GM12878 (cell line): ENCODE data around the gene PCSK5. TPM values are rescaled to one million over a fixed set of nuclear protein-coding genes. Genes with fewer than 3 reads are reported as not detected.
A peak's percentile ranks its signal among the peaks of the same experiment; 100 is the strongest.

Experiments
- ATAC-seq: fragments of 200-7000 bp; cut with Tn5 transposase; 3 replicates; pipeline ENCODE4 v1.9.1; 2020; ENCODE audit warnings: mild to moderate bottlenecking, moderate library complexity
- BruUV-seq: library from RNA; stranded (reverse); fragments of 400-500 nt; replicated peaks from 2 replicates; lab custom pipeline; 2021; lab: Mats Ljungman, UMichigan
- CTCF ChIA-PET: fragments of 300-600 bp; sonication (Branson Sonifier 250); formaldehyde crosslinking; extraction: SDS; loops from one replicate; lab custom pipeline; 2021; ENCODE audit warnings: inconsistent platforms; lab: Yijun Ruan, JAX
- POLR2A ChIA-PET: fragments of 350-600 bp; formaldehyde crosslinking; extraction: SDS; loops from one replicate; lab custom pipeline; 2021; ENCODE audit warnings: inconsistent platforms; lab: Charles Lee
- RAD21 ChIA-PET: fragments of 300-600 bp; sonication (Branson Sonifier 250); formaldehyde crosslinking; loops from one replicate; lab custom pipeline; 2023; ENCODE audit warnings: antibody characterized with exemption; ENCODE audit not compliant: unreplicated experiment; lab: Charles Lee
- SMC1A ChIA-PET: fragments of 300-600 bp; sonication (Branson Sonifier 250); formaldehyde crosslinking; loops from one replicate; lab custom pipeline; 2023; ENCODE audit not compliant: unreplicated experiment, uncharacterized antibody; lab: Charles Lee
- DNase-seq: peaks from one replicate; pipeline ENCODE4 v3.0.0-alpha.2; 2011; ENCODE audit warnings: low read depth, low spot score
- FAIRE-seq: peaks from 3 replicates; lab custom pipeline; 2011; peaks lifted over from hg19 to GRCh38; lab: Jason Lieb, UNC
- H2AFZ ChIP-seq: 2 replicates; pipeline ENCODE4 v1.6.0; 2011; ENCODE audit warnings: low read depth, low read length, control low read depth; ENCODE audit not compliant: control insufficient read depth
- H3K27ac ChIP-seq: 2 replicates; pipeline ENCODE4 v1.5.1; 2011; ENCODE audit warnings: control low read depth; ENCODE audit not compliant: control insufficient read depth, insufficient read depth
- H3K27me3 ChIP-seq, 2 experiments: replicated peaks in 1 of 2; 2 replicates each; pipeline versions ENCODE4 v1.6.0 to v1.6.1; 2011; ENCODE audit warnings: low read length in 1 of 2; ENCODE audit not compliant: control insufficient read depth in 2 of 2, insufficient read depth in 2 of 2
- H3K36me3 ChIP-seq, 2 experiments: 2 replicates each; pipeline ENCODE4 v1.5.1; 2011; ENCODE audit warnings: low read length in 1 of 2; ENCODE audit not compliant: control insufficient read depth in 2 of 2, insufficient read depth in 2 of 2
- H3K4me1 ChIP-seq: 2 replicates; pipeline ENCODE4 v1.6.1; 2011; ENCODE audit warnings: mild to moderate bottlenecking, low read length, moderate library complexity, mixed read lengths; ENCODE audit not compliant: control insufficient read depth, insufficient read depth
- H3K4me2 ChIP-seq: 2 replicates; pipeline ENCODE4 v1.6.0; 2011; ENCODE audit warnings: control low read depth; ENCODE audit not compliant: control insufficient read depth, insufficient read depth
- H3K4me3 ChIP-seq: fragments of 200-600 bp; sonication (generic); 2 replicates; pipeline ENCODE4 v1.5.1; 2016
- H3K79me2 ChIP-seq: 2 replicates; pipeline ENCODE4 v1.6.0; 2011; ENCODE audit warnings: low read length; ENCODE audit not compliant: control insufficient read depth, insufficient read depth
- H3K9ac ChIP-seq: 2 replicates; pipeline ENCODE4 v1.8.0; 2011; ENCODE audit warnings: low read length, control low read depth, mixed read lengths; ENCODE audit not compliant: control insufficient read depth, insufficient read depth
- H3K9me3 ChIP-seq: replicated peaks from 3 replicates; pipeline ENCODE4 v1.5.1; 2011; ENCODE audit warnings: mild to moderate bottlenecking, low read length; ENCODE audit not compliant: control insufficient read depth, insufficient read depth
- H4K20me1 ChIP-seq: 2 replicates; pipeline ENCODE4 v1.6.0; 2011; ENCODE audit not compliant: control insufficient read depth, insufficient read depth
- ASH2L ChIP-seq: fragments of 300-600, 200-600 bp; sonication (generic); IDR thresholded peaks from 2 replicates; pipeline ENCODE4 v1.6.1; 2017; ENCODE audit warnings: low read depth, mild to moderate bottlenecking, borderline replicate concordance
- BCL11A ChIP-seq: IDR thresholded peaks from 2 replicates; pipeline ENCODE4 v1.6.1; 2011; ENCODE audit warnings: low read depth, low read length
- CBFB ChIP-seq: IDR thresholded peaks from 2 replicates; pipeline ENCODE4 v1.6.1; 2016; ENCODE audit warnings: antibody characterized with exemption, low read depth
- CHD1 ChIP-seq: IDR thresholded peaks from 2 replicates; pipeline ENCODE4 v1.6.1; 2012; ENCODE audit warnings: low read depth, low read length, improper control_type of control experiment
- GATAD2B ChIP-seq: fragments of 450-650 bp; conservative IDR thresholded peaks from 2 replicates; pipeline ENCODE4 v1.6.1; 2017; ENCODE audit warnings: low read depth, mild to moderate bottlenecking, moderate library complexity
- KAT2A ChIP-seq: conservative IDR thresholded peaks from 2 replicates; pipeline ENCODE4 v1.6.1; 2011; ENCODE audit warnings: low read depth, low read length; ENCODE audit not compliant: control insufficient read depth
- MEF2A ChIP-seq: IDR thresholded peaks from 2 replicates; pipeline ENCODE4 v1.6.1; 2011; ENCODE audit warnings: low read depth, mild to moderate bottlenecking, low read length, moderate library complexity; ENCODE audit not compliant: insufficient read depth
- NBN ChIP-seq: fragments of 450-650 bp; IDR thresholded peaks from 2 replicates; pipeline ENCODE4 v1.6.1; 2016
- RB1 ChIP-seq: fragments of 450-650 bp; formaldehyde crosslinking; IDR thresholded peaks from 2 replicates; pipeline ENCODE4 v1.6.1; 2017; ENCODE audit warnings: mild to moderate bottlenecking, borderline replicate concordance
- SPI1 ChIP-seq: IDR thresholded peaks from 2 replicates; pipeline ENCODE4 v1.6.1; 2011; ENCODE audit warnings: low read depth, mild to moderate bottlenecking, low read length, moderate library complexity, borderline replicate concordance; ENCODE audit not compliant: insufficient read depth
- STAT1 ChIP-seq: fragments of 450-650 bp; conservative IDR thresholded peaks from 2 replicates; pipeline ENCODE4 v1.6.1; 2014; ENCODE audit warnings: antibody characterized with exemption, mild to moderate bottlenecking
- STAT3 ChIP-seq: IDR thresholded peaks from 2 replicates; pipeline ENCODE4 v1.6.1; 2011; ENCODE audit warnings: low read depth, low read length, improper control_type of control experiment
- TCF7 ChIP-seq: IDR thresholded peaks from 2 replicates; pipeline ENCODE4 v1.6.1; 2014; ENCODE audit warnings: antibody characterized with exemption, borderline replicate concordance
- YY1 ChIP-seq: IDR thresholded peaks from 2 replicates; pipeline ENCODE4 v1.6.1; 2011; ENCODE audit warnings: low read depth, mild to moderate bottlenecking, low read length
- ZNF622 ChIP-seq: fragments of 450-650 bp; IDR thresholded peaks from 2 replicates; pipeline ENCODE4 v1.6.1; 2017; ENCODE audit warnings: mild to moderate bottlenecking, inconsistent platforms
- WGBS: methylation state at CpG from one replicate; pipeline ENCODE4 v1.1.6; 2016; ENCODE audit warnings: low lambda C conversion rate; ENCODE audit not compliant: insufficient replicate concordance, insufficient coverage; ENCODE audit errors: missing lambda C conversion rate; 5-methylcytosine and 5-hydroxymethylcytosine counted together
- in situ Hi-C: fragments of 300-500 bp; cut with MboI; formaldehyde crosslinking; loops from 9 replicates; pipeline ENCODE4 v1.14.3; 2018; ENCODE audit warnings: mixed read lengths
- intact Hi-C: fragments of 100-400 bp; cut with micrococcal nuclease; formaldehyde crosslinking; loops from one replicate; pipeline ENCODE4 v1.14.2; 2022; ENCODE audit not compliant: unreplicated experiment
- polyA plus RNA-seq, 11 experiments: library from polyadenylated mRNA; depleted of rRNA in 4 of 11; unstranded in 6 of 11; stranded (reverse) in 5 of 11; fragments of >200 nt; fragmentation: Nextera tagmentation in 4 of 11; fragmentation: Illumina TruSeq in 1 of 11; extraction: Ambion mirVana in 4 of 11; extraction: Trizol in 1 of 11; gene quantifications; 1 replicate in 1 of 11; 2 replicates in 10 of 11; pipeline versions ENCODE4 v1.2.1 to v1.2.3, GENCODE V29; 2011 to 2016; ENCODE audit warnings: inconsistent platforms in 2 of 11, missing spikeins in 2 of 11, low read depth in 1 of 11
- total RNA-seq, 4 experiments: library from RNA; depleted of rRNA in 3 of 4; stranded (reverse); fragments of >200 nt in 3 of 4; fragmentation: Illumina TruSeq in 1 of 4; extraction: Trizol in 1 of 4; gene quantifications; 2 replicates each; pipeline versions ENCODE4 v1.2.1 to v1.2.3, GENCODE V29; 2013 to 2021
- TF ChIP-seq, protein P1 (sequence below): fragments of 450-650 bp; IDR thresholded peaks from 2 replicates; pipeline ENCODE4 v1.6.1; 2016; ENCODE audit warnings: mild to moderate bottlenecking
- TF ChIP-seq, protein P2 (sequence below): fragments of 450-650 bp; IDR thresholded peaks from 2 replicates; pipeline ENCODE4 v1.6.1; 2017; ENCODE audit warnings: mild to moderate bottlenecking, moderate library complexity
- TF ChIP-seq, protein P3 (sequence below): fragments of 150-350 bp; IDR thresholded peaks from 2 replicates; pipeline ENCODE4 v1.6.1; 2016; ENCODE audit warnings: low read depth, low read length

Gene PCSK5
- total and polyA plus RNA-seq, 10 of the 15 experiments (the other 5 are each of a cell fraction or from before 2014, with no cell fraction given): 0.01 to 0.13 (median 0.04) TPM; not detected in 3

DNA sequence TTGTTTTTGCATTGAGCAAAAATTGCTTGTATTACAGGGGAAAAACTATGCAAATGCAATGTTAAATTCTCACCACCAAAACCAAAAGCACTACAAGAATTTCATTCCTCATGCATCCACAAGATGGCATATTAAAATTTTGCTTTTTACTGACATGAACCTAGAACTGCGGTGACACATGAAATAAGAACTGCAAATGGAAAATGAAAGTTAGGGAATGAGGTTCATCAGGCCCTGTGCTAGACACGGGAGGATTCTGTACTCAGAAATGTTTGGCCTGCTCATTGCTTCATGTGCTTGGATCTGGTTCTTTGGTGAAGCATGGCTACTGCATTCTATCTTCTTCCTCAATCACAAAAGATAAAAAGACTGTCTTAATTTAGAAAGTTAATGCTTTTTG, 512.9 kb downstream of the PCSK5 start:
- Histone ChIP-seq H4K20me1 (no peaks in the 10 kb centered on the region), H2AFZ (peak overlapping the region; percentile 42; the same call in 1 of the 2 replicates), H3K9me3 (no peaks in the 10 kb centered on the region), H3K27ac (no peak overlapping the region), H3K4me2 (0 out of 2 replicates have a peak overlapping the region, but pooled peaks have one; percentile 49), H3K9ac (no peak overlapping the region), H3K79me2 (no peaks in the 10 kb centered on the region), H3K4me1 (peaks cover 10% of the 10 kb centered on the region), H3K27me3 (no peaks in the 10 kb centered on the region), H3K4me3 (no peak overlapping the region; the same call in 1 of the 2 replicates), H3K36me3 (no peaks in the 10 kb centered on the region)
- FAIRE-seq (peak; percentile 75), ATAC-seq (peak; percentile 88), DNase-seq (peak; percentile 55)
- in situ Hi-C loops (no loop called here), intact Hi-C loops (loop anchor here (1.0 to 5.0 kb wide), 4 partner anchors 38 to 299 kb away; no protein-coding TSS in a partner anchor)
- ChIA-PET SMC1A (interaction anchor here (0.6 kb wide), 1 partner anchor 10 kb away, joined by 3 read pairs; the partner anchor contains the start of gene RFK), RAD21 (no interaction called here), CTCF (no interaction called here), POLR2A (no interaction called here)
- BruUV-seq: no TSS peak
- WGBS: 0% methylated on average over 2 of the region's 2 CpGs
- TF ChIP-seq ASH2L (no peak), STAT3 (no peak), MEF2A (0 out of 2 replicates have a peak, but pooled peaks have one; percentile 44), NBN (0 out of 2 replicates have a peak, but pooled peaks have one; percentile 11), RB1 (no peak), GATAD2B (no peak), CHD1 (no peak), KAT2A (no peak), STAT1 (no peak), YY1 (0 out of 2 replicates have a peak, but pooled peaks have one; percentile 31), BCL11A (no peak), SPI1 (no peak), ZNF622 (no peak), TCF7 (no peak), CBFB (no peak)
- TF ChIP-seq, protein P1, sequence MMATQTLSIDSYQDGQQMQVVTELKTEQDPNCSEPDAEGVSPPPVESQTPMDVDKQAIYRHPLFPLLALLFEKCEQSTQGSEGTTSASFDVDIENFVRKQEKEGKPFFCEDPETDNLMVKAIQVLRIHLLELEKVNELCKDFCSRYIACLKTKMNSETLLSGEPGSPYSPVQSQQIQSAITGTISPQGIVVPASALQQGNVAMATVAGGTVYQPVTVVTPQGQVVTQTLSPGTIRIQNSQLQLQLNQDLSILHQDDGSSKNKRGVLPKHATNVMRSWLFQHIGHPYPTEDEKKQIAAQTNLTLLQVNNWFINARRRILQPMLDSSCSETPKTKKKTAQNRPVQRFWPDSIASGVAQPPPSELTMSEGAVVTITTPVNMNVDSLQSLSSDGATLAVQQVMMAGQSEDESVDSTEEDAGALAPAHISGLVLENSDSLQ: 0 out of 2 replicates have a peak, but pooled peaks have one; percentile 40
- TF ChIP-seq, protein P2, sequence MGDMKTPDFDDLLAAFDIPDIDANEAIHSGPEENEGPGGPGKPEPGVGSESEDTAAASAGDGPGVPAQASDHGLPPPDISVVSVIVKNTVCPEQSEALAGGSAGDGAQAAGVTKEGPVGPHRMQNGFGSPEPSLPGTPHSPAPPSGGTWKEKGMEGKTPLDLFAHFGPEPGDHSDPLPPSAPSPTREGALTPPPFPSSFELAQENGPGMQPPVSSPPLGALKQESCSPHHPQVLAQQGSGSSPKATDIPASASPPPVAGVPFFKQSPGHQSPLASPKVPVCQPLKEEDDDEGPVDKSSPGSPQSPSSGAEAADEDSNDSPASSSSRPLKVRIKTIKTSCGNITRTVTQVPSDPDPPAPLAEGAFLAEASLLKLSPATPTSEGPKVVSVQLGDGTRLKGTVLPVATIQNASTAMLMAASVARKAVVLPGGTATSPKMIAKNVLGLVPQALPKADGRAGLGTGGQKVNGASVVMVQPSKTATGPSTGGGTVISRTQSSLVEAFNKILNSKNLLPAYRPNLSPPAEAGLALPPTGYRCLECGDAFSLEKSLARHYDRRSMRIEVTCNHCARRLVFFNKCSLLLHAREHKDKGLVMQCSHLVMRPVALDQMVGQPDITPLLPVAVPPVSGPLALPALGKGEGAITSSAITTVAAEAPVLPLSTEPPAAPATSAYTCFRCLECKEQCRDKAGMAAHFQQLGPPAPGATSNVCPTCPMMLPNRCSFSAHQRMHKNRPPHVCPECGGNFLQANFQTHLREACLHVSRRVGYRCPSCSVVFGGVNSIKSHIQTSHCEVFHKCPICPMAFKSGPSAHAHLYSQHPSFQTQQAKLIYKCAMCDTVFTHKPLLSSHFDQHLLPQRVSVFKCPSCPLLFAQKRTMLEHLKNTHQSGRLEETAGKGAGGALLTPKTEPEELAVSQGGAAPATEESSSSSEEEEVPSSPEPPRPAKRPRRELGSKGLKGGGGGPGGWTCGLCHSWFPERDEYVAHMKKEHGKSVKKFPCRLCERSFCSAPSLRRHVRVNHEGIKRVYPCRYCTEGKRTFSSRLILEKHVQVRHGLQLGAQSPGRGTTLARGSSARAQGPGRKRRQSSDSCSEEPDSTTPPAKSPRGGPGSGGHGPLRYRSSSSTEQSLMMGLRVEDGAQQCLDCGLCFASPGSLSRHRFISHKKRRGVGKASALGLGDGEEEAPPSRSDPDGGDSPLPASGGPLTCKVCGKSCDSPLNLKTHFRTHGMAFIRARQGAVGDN: no peak
- TF ChIP-seq, protein P3, sequence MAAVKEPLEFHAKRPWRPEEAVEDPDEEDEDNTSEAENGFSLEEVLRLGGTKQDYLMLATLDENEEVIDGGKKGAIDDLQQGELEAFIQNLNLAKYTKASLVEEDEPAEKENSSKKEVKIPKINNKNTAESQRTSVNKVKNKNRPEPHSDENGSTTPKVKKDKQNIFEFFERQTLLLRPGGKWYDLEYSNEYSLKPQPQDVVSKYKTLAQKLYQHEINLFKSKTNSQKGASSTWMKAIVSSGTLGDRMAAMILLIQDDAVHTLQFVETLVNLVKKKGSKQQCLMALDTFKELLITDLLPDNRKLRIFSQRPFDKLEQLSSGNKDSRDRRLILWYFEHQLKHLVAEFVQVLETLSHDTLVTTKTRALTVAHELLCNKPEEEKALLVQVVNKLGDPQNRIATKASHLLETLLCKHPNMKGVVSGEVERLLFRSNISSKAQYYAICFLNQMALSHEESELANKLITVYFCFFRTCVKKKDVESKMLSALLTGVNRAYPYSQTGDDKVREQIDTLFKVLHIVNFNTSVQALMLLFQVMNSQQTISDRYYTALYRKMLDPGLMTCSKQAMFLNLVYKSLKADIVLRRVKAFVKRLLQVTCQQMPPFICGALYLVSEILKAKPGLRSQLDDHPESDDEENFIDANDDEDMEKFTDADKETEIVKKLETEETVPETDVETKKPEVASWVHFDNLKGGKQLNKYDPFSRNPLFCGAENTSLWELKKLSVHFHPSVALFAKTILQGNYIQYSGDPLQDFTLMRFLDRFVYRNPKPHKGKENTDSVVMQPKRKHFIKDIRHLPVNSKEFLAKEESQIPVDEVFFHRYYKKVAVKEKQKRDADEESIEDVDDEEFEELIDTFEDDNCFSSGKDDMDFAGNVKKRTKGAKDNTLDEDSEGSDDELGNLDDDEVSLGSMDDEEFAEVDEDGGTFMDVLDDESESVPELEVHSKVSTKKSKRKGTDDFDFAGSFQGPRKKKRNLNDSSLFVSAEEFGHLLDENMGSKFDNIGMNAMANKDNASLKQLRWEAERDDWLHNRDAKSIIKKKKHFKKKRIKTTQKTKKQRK: no peak
